Measurements from ENCODE around the gene ZNF396. TPM values are rescaled to one million over a fixed set of nuclear protein-coding genes. Genes with fewer than 3 reads are reported as not detected.

Gene ZNF396
- total RNA-seq, 2 experiments from 2014 or later, result 0.32 to 0.60 TPM

- H3K4me3 Mint-ChIP-seq, result no peak overlapping the region
- H3K9me3 Mint-ChIP-seq (ENCODE audit: insufficient read depth), result no peaks in the 10 kb centered on the region
- DNase-seq, result no peak
- ChIA-PET POLR2A (no interaction called here), CTCF (interaction anchor here (0.8 kb wide), 1 partner anchor 102 kb away, joined by 4 read pairs; no protein-coding TSS in a partner anchor)
- H3K27me3 Mint-ChIP-seq (ENCODE audit: low read depth), result no peaks in the 10 kb centered on the region
- peaks cover 67% of the 10 kb centered on the region for H3K36me3 Mint-ChIP-seq (ENCODE audit: low read depth)
- ATAC-seq, result no peak
- H3K4me1 Mint-ChIP-seq (ENCODE audit: low read depth), result peaks cover 3% of the 10 kb centered on the region
- no peak overlapping the region for H3K27ac Mint-ChIP-seq
Observed at GRCh38 chr18:35334212-35334611, 42.9 kb downstream of the ZNF396 start.

- Mint-ChIP-seq H3K27ac (no peak overlapping the region), H3K4me1 (ENCODE audit: low read depth) (peaks cover 3% of the 10 kb centered on the region), H3K4me3 (no peak overlapping the region), H3K9me3 (ENCODE audit: insufficient read depth) (peaks cover 6% of the 10 kb centered on the region), H3K36me3 (ENCODE audit: low read depth) (peaks cover 41% of the 10 kb centered on the region), H3K27me3 (ENCODE audit: low read depth) (no peaks in the 10 kb centered on the region)
- ATAC-seq (no peak), DNase-seq (no peak)
- CTCF ChIA-PET, result no interaction called here
- POLR2A ChIA-PET, result no interaction called here
Observed at GRCh38 chr18:35331367-35332087, 45.6 kb downstream of the ZNF396 start.

GRCh38 chr18:35328868-35329267 is 48.3 kb downstream of the ZNF396 start:
- H3K36me3 Mint-ChIP-seq (ENCODE audit: low read depth), result peaks cover 17% of the 10 kb centered on the region

GRCh38 chr18:35326695-35327387 is 50.3 kb downstream of the ZNF396 start:
- H3K4me1 Mint-ChIP-seq (ENCODE audit: low read depth), result no peaks in the 10 kb centered on the region
- CTCF ChIA-PET, result no interaction called here
- POLR2A ChIA-PET, result no interaction called here
- H3K27me3 Mint-ChIP-seq (ENCODE audit: low read depth), result no peaks in the 10 kb centered on the region
- H3K4me3 Mint-ChIP-seq, result no peak overlapping the region
- H3K27ac Mint-ChIP-seq, result no peak overlapping the region
- peaks cover 6% of the 10 kb centered on the region for H3K9me3 Mint-ChIP-seq (ENCODE audit: insufficient read depth)
- no peaks in the 10 kb centered on the region for H3K36me3 Mint-ChIP-seq (ENCODE audit: low read depth)
- no peak for DNase-seq
- ATAC-seq, result no peak

More at GRCh38 chr18:35328868-35329267, 48.3 kb downstream of the ZNF396 start:
- H3K4me3 Mint-ChIP-seq, result no peak overlapping the region
- H3K27me3 Mint-ChIP-seq (ENCODE audit: low read depth), result no peaks in the 10 kb centered on the region
- ChIA-PET POLR2A (no interaction called here), CTCF (no interaction called here)
- peaks cover 6% of the 10 kb centered on the region for H3K9me3 Mint-ChIP-seq (ENCODE audit: insufficient read depth)
- no peaks in the 10 kb centered on the region for H3K4me1 Mint-ChIP-seq (ENCODE audit: low read depth)
- H3K27ac Mint-ChIP-seq, result no peak overlapping the region
- ATAC-seq (no peak), DNase-seq (no peak)

- no peaks in the 10 kb centered on the region for H3K36me3 Mint-ChIP-seq (ENCODE audit: low read depth)
- DNase-seq (no peak), ATAC-seq (no peak)
- H3K4me1 Mint-ChIP-seq (ENCODE audit: low read depth), result no peaks in the 10 kb centered on the region
- ChIA-PET CTCF (no interaction called here), POLR2A (interaction anchor here (0.7 kb wide), 1 partner anchor 14 kb away, joined by 3 read pairs; no protein-coding TSS in a partner anchor)
- no peaks in the 10 kb centered on the region for H3K27me3 Mint-ChIP-seq (ENCODE audit: low read depth)
- no peak overlapping the region for H3K4me3 Mint-ChIP-seq
- H3K27ac Mint-ChIP-seq, result no peak overlapping the region
- H3K9me3 Mint-ChIP-seq (ENCODE audit: insufficient read depth), result peaks cover 6% of the 10 kb centered on the region
Observed at GRCh38 chr18:35324926-35325655, 52.0 kb downstream of the ZNF396 start.

GRCh38 chr18:35322486-35323458 is 54.4 kb downstream of the ZNF396 start:
- DNase-seq (no peak), ATAC-seq (no peak)
- Mint-ChIP-seq H3K36me3 (ENCODE audit: low read depth) (no peaks in the 10 kb centered on the region), H3K4me1 (ENCODE audit: low read depth) (no peaks in the 10 kb centered on the region), H3K27me3 (ENCODE audit: low read depth) (no peaks in the 10 kb centered on the region), H3K4me3 (no peak overlapping the region), H3K9me3 (ENCODE audit: insufficient read depth) (no peaks in the 10 kb centered on the region), H3K27ac (no peak overlapping the region)
- ChIA-PET CTCF (no interaction called here), POLR2A (no interaction called here)

Other genes starting within 250 kb of the ZNF396 start
- 10 to 100 TPM; 11.3 to 12.7 TPM for gene ZNF397, start 136.3 kb downstream of the ZNF396 start, total RNA-seq
- gene ZSCAN30, start 87.1 kb downstream of the ZNF396 start, total RNA-seq, result 10 to 100 TPM; 16.0 to 18.3 TPM
- 10 to 100 TPM; 48.8 to 53.2 TPM for gene ZNF24, start 32.9 kb downstream of the ZNF396 start, total RNA-seq
- gene INO80C, start 120.6 kb upstream of the ZNF396 start, total RNA-seq, result 10 to 100 TPM; 12.9 to 19.4 TPM
- gene GALNT1, start 204.4 kb upstream of the ZNF396 start, total RNA-seq, result 10 to 100 TPM; 34.5 to 35.8 TPM

Data from activated CD8-positive, alpha-beta T cell treated with anti-CD3 and anti-CD28 coated beads, Interleukin-2, amount 10 ng/mL, durations not matched to agents 7 days and 5 days (primary cell).